Activated naive CD4-positive, alpha-beta T cell treated with anti-CD3 and anti-CD28 coated beads for 36 hours (primary cell): ENCODE measurements around the gene TIE1. TPM values are rescaled to one million over a fixed set of nuclear protein-coding genes. Genes with fewer than 3 reads are reported as not detected.
"Not testable (repeated sequence)": the region's sequence is repeated elsewhere in the genome, so short reads cannot be mapped to it uniquely, and the experiment has no call there.

ENCODE experiments used
- CTCF ChIA-PET: fragments of 350-600 bp; sonication (Branson Sonifier 250); formaldehyde crosslinking; loops from one replicate; lab custom pipeline; 2021; ENCODE audit warnings: antibody characterized with exemption; lab: Charles Lee
- DNase-seq: peaks from one replicate; pipeline ENCODE4 v3.0.0-alpha.2; 2020
- H3K27ac Mint-ChIP-seq: one replicate; pipeline ENCODE4 v1.8.0; 2021; ENCODE audit warnings: mild to moderate bottlenecking, mixed read lengths
- H3K27me3 Mint-ChIP-seq: one replicate; pipeline ENCODE4 v1.8.0; 2021; ENCODE audit warnings: low read depth, mixed read lengths
- H3K36me3 Mint-ChIP-seq: one replicate; pipeline ENCODE4 v1.8.0; 2021; ENCODE audit warnings: low read depth, mixed read lengths
- H3K4me1 Mint-ChIP-seq: one replicate; pipeline ENCODE4 v1.8.0; 2021; ENCODE audit warnings: low read depth, mixed read lengths
- H3K4me3 Mint-ChIP-seq: one replicate; pipeline ENCODE4 v1.8.0; 2021; ENCODE audit warnings: mild to moderate bottlenecking, moderate library complexity, mixed read lengths
- H3K9me3 Mint-ChIP-seq: one replicate; pipeline ENCODE4 v1.8.0; 2021; ENCODE audit warnings: mixed read lengths
- intact Hi-C: fragments of 100-400 bp; cut with micrococcal nuclease; formaldehyde crosslinking; loops from one replicate; pipeline ENCODE4 v1.15.1; 2023
- microRNA-seq: library from miRNA; unstranded; fragments of <30 nt; microRNA quantifications from one replicate; pipeline ENCODE4 v1.2.0, GENCODE V29; 2022; ENCODE audit warnings: borderline microRNAs expressed, borderline replicate concordance
- total RNA-seq, 2 experiments: library from RNA; stranded (reverse); gene quantifications; one replicate each; pipeline ENCODE4 v1.2.3, GENCODE V29; 2021

Gene TIE1
- total RNA-seq, 2 experiments from 2014 or later = not detected

DNA sequence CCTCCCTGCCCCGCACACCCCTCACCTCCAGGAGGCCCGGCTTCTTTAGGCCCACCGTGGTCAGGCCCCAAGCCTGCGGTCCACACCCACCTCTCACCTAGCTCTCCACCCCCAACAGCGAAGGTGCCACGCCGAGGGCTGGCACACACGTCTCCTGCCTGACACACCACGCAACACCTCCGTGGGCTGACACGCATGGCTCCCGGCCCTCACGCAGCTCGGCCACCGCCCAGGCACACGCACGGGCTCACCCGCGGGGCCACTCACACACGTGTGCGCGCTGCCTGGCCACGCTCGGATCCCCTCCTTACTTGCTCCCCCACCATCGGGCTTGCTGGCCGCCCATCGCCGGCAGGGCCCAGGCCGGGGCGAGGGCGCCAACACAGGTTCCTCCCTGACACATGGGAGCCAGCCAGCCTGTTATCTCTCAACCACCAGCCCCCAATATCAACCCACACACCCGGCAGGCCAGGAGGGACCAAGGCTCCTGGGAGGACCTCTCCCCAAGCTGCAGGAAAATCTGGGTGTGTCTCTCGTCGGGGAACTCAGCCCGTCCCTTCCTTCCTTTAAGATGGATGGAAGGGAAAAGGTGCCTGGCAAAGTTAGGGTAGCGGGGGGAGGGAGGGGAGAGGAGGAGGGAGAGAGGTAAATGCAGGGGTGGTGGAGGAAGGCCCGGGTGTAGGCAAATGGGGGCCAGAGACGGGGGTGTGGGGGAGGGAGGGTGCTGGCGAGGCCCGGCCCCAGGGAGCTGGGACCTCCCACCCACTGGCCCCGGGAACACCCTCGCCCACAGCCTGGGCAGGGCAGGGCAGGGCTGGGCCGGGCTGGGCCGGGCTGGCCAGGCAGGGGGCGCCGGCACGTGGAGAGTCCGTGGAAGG, 66.5 kb downstream of the TIE1 start:
- Mint-ChIP-seq H3K4me3 (peak overlapping the region; percentile 88), H3K9me3 (no peaks in the 10 kb centered on the region), H3K27ac (peak overlapping the region; percentile 87), H3K27me3 (no peaks in the 10 kb centered on the region), H3K36me3 (peaks cover 26% of the 10 kb centered on the region), H3K4me1 (peaks cover 36% of the 10 kb centered on the region)
- intact Hi-C loops = loop anchor here (5.0 to 10.0 kb wide), 2 partner anchors 410 to 578 kb away; partner anchors contain the start of genes IPO13 and SLC2A1
- peak; percentile 45 for DNase-seq
- CTCF ChIA-PET = interaction anchor here (1.4 to 2.1 kb wide), 3 partner anchors 9 to 19 kb away, joined by 4 to 12 read pairs (median 5); partner anchors contain the start of gene CDC20

DNA sequence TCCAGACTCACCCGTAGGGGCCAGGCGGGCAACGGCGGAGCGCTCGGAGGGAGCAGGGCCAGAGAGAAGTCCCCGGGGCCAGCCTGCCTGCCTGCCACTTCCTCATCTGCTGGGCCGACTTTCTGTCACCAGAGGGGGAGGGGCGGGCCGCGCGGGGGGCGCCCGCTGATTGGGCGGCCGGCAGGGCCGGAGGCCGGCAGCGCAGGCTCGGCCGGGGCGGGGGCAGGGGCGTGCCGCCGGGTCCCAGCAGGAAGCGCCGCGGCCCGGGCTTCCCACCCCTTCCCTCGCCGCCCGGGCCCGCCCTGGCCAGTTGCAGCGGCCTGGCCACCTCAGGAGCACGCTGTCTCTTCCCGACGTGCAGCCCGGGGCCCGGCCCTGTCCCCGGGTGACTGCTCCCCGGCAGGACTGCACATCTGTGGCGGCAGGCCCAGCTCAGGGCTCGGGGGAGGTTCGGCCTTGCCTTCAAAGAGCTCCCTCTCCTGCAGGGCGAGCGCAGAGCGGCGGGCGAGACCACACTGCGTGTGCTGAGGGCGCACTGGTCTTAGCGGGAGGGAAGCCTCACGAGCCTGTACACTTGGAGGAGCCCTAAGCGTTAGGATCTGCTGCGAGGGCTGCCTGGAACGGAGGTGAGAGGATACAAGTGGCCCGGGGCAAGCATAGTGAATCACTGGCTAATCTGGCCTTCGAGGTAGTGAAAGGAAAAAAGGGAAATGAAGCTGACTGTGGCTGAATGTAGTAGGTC, 67.3 kb downstream of the TIE1 start, which contains the start of gene ELOVL1:
Gene ELOVL1, minus strand, starts transcription at position 108 of the 742 bp plus-strand sequence. CDS start 2,402 bp downstream, outside the sequence.
- CTCF ChIA-PET = interaction anchor here (1.3 to 2.1 kb wide), 4 partner anchors 9 to 141 kb away, joined by 4 to 12 read pairs (median 5); partner anchors contain the start of gene CDC20
- intact Hi-C loops = loop anchor here (1.0 to 10.0 kb wide), 5 partner anchors 10 to 577 kb away; partner anchors contain the start of genes CDC20, IPO13, MED8 and SLC2A1
- no peaks in the 10 kb centered on the region for H3K9me3 Mint-ChIP-seq
- peak within 1 kb of the TSS; percentile 88 for H3K4me3 Mint-ChIP-seq
- peak; percentile 91 for DNase-seq
- peaks cover 24% of the 10 kb centered on the region for H3K36me3 Mint-ChIP-seq
- H3K4me1 Mint-ChIP-seq = peaks cover 35% of the 10 kb centered on the region
- no peaks in the 10 kb centered on the region for H3K27me3 Mint-ChIP-seq
- H3K27ac Mint-ChIP-seq = peak within 1 kb of the TSS; percentile 87

DNA sequence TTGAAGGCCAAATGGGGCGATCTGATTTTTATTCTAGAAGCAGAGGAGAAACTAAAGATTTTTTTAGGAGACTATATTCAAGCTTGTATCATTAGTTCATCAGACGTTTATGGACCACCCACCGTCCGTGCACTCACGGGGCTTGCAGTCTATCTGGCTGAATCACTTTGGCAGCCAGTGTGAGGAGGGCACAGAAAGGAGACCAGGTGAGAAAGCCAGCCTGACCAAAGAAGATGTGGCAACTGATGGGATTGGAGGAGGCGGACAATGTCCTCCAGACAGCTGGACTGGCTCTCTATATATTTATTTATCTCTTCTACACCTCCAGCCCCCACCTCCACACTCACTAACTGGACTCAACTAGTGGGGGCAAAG, 67.9 kb downstream of the TIE1 start:
- Mint-ChIP-seq H3K4me3 (peak overlapping the region; percentile 80), H3K4me1 (peaks cover 35% of the 10 kb centered on the region), H3K27me3 (no peaks in the 10 kb centered on the region), H3K9me3 (no peaks in the 10 kb centered on the region), H3K27ac (peak overlapping the region; percentile 87), H3K36me3 (peaks cover 22% of the 10 kb centered on the region)
- intact Hi-C loops = loop anchor here (1.0 to 10.0 kb wide), 5 partner anchors 10 to 576 kb away; partner anchors contain the start of genes CDC20, IPO13, MED8 and SLC2A1
- peak; percentile 22 for DNase-seq
- CTCF ChIA-PET = interaction anchor here (1.3 to 2.1 kb wide), 4 partner anchors 10 to 141 kb away, joined by 4 to 12 read pairs (median 5); partner anchors contain the start of gene CDC20

DNA sequence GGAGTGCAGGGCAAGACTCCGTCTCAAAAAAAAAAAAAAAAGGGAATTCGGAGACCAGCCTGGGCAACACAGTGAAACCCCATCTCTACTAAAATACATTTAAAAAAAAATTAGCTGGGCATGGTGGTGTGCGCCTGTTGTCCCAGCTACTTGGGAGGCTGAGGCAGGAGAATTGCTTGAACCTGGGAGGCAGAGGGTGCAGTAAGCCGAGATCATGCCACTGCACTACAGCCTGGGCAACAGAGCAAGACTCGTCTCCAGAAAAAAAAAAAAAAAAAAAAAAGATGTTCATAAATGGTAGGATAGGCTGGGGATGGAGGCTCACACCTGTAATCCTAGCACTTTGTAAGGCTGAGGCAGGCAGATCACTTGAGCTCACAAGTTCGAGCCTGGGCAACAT, 69.0 kb downstream of the TIE1 start:
- H3K27ac Mint-ChIP-seq, H3K27me3 Mint-ChIP-seq, H3K9me3 Mint-ChIP-seq, H3K4me3 Mint-ChIP-seq, CTCF ChIA-PET, DNase-seq: not testable (repeated sequence)
- H3K36me3 Mint-ChIP-seq = peaks cover 17% of the 10 kb centered on the region
- H3K4me1 Mint-ChIP-seq = peaks cover 33% of the 10 kb centered on the region
- intact Hi-C loops = loop anchor here (5.0 to 10.0 kb wide), 2 partner anchors 412 to 575 kb away; partner anchors contain the start of genes IPO13 and SLC2A1

DNA sequence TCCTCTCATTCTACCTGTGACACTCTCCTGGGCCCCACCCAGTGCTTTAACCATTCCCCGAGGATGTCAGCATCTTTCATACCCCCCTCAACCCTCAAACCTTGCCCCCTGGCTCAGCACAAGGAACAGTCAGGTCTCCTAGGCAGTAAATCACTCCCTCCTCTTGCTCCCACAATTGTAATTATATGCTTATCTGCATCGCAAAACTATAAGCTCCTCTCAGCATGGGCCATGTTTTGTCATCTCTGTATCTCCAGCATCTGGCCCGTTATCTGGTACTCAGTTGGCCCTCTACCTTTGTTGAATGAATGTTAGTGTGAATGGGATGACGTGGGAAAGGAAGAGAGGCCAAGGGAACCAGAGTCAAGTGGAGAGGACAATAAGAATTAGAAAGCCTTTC, 69.8 kb downstream of the TIE1 start:
- Mint-ChIP-seq H3K4me1 (peaks cover 29% of the 10 kb centered on the region), H3K27ac (no peak overlapping the region), H3K4me3 (no peak overlapping the region), H3K9me3 (no peaks in the 10 kb centered on the region), H3K36me3 (peaks cover 16% of the 10 kb centered on the region), H3K27me3 (no peaks in the 10 kb centered on the region)
- no peak for DNase-seq
- CTCF ChIA-PET = no interaction called here
- intact Hi-C loops = no loop called here

DNA sequence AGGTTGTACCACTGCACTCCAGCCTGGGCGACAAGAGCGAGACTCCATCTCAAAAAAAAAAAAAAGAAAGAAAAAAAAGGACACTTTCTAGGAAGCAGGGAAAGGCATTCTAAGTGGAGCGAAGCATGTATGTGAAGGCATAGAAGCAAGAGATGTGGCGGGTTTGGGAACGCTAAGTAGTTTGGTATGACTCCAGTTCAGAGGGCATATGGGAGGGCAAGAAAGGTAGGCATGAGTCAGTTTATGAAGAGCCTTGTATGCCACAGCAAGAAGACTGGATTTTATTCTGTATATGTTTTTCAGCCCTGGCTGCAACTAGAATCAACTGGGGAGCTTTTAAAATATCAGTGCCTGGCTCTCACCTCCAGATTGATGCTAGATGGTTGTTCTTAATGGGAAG, 71.4 kb downstream of the TIE1 start:
- Mint-ChIP-seq H3K27ac (no peak overlapping the region), H3K4me1 (peaks cover 13% of the 10 kb centered on the region), H3K9me3 (no peaks in the 10 kb centered on the region), H3K27me3 (no peaks in the 10 kb centered on the region), H3K36me3 (peaks cover 11% of the 10 kb centered on the region), H3K4me3 (no peak overlapping the region)
- intact Hi-C loops = no loop called here
- no peak for DNase-seq
- CTCF ChIA-PET = no interaction called here

Small RNA genes within 50 kb of the gene (microRNA-seq; reads per million reads assigned to microRNA genes)
- gene MIR6734 = not detected

Other genes with a start within 250 kb of the TIE1 start
- gene EBNA1BP2, start 128.7 kb upstream of the TIE1 start, total RNA-seq = 10 to 100 TPM; 88.0 to 88.3 TPM
- under 1 TPM; 0.12 to 0.14 TPM for gene CFAP57, start 128.7 kb upstream of the TIE1 start, total RNA-seq
- under 1 TPM in 1 of 2 experiments, not detected in 1; 0.21 TPM for gene TMEM125, start 31.0 kb upstream of the TIE1 start, total RNA-seq
- not detected for gene C1orf210, start 15.4 kb upstream of the TIE1 start, total RNA-seq
- not detected for gene MPL, start 36.8 kb downstream of the TIE1 start, total RNA-seq
- gene CDC20, start 58.0 kb downstream of the TIE1 start, total RNA-seq = 100 to 1,000 TPM; 179 to 194 TPM
- 10 to 100 TPM; 42.8 to 44.2 TPM for gene ELOVL1, start 67.0 kb downstream of the TIE1 start, total RNA-seq
- gene MED8, start 88.8 kb downstream of the TIE1 start, total RNA-seq = 10 to 100 TPM; 45.8 to 45.9 TPM
- gene SZT2, start 88.9 kb downstream of the TIE1 start, total RNA-seq = 10 to 100 TPM; 26.6 to 28.2 TPM
- gene HYI, start 152.9 kb downstream of the TIE1 start, total RNA-seq = 1 to 10 TPM; 9.1 to 9.2 TPM
- 1 to 10 TPM; 1.0 to 2.3 TPM for gene PTPRF, start 229.9 kb downstream of the TIE1 start, total RNA-seq